Activated CD4-positive, alpha-beta T cell treated with anti-CD3 and anti-CD28 coated beads for 1 hour (primary cell): ENCODE data around the gene ADRM1.

Experiments
- DNase-seq: peaks from one replicate; pipeline ENCODE4 v3.0.0-alpha.2; 2020

ADRM1 gene

DNA sequence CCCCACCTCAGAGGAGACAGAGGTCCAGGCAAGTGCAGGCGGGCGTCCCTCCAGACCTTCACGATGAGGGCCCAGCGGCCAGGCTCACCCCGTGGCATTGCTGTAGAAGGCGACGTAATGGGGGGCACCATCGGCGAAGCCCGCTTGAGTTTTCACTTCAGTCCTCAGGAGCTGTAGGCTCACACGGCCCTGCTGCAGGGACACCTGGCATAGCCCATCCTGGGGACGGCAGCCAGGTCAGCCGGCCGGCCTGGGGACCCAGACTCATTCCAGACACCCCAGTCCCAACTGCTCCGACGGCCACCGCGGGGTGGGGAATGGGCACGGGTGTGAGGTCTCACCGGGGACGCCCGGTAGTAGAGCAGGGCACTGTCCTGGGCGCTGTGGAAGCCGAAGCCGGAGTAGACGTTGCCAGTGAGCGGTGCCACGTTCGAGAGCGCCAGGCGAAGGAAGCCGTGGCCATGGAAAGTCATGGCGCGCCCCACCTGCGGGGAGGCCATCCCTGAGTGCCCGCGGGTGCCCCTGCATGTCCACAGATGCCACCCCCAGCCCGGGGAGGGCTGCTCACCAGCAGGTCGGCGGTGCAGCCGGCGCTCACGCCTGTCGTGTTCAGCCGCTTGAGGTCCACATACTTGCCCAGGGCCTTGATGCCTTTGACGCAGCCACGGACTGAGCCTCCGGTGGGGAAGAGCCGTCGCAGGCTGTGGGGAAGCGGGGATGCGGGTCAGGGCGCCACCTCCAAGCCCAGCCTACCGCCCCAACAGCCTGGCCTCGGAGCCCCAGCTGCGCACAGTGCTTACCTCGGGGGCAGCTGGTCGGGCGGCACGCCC is 9.2 kb downstream of the ADRM1 start:
- no peak for DNase-seq

DNA sequence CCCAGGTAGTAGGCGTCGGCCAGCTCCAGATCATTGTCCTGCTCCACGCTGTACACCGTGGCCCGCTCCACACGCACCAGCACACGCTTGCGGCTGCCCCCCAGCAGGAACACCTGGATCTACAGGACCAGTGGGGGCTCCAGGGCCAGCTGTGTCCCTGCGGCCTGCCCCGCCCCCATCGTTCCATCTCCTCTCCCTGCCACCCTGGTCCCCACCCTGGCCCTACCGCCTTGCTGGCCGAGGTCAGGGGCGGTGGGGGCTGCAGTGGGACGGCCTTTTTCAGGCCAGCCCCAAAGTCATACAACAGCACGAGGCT is 9.8 kb downstream of the ADRM1 start:
- no peak for DNase-seq

DNA sequence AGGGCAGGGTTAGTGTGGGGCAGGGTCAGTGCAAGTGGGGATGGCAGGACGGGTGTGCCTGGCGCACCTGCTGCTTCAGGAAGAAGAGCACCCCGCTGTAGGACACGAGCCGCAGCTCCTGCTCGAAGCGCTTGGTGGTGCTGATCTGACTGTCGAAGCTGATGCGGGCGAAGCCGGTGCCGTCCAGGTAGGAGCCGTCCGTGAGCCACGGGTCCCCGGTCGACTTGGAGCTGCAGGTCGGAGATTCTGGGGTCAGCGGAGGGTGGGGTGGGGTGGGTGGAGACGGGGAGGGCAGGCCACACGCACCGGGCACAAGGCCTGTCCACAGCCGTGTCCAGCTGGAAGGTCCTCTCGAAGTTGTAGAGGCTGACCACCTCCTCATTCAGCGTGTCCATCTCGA is 10.2 kb downstream of the ADRM1 start:
- DNase-seq: no peak

DNA sequence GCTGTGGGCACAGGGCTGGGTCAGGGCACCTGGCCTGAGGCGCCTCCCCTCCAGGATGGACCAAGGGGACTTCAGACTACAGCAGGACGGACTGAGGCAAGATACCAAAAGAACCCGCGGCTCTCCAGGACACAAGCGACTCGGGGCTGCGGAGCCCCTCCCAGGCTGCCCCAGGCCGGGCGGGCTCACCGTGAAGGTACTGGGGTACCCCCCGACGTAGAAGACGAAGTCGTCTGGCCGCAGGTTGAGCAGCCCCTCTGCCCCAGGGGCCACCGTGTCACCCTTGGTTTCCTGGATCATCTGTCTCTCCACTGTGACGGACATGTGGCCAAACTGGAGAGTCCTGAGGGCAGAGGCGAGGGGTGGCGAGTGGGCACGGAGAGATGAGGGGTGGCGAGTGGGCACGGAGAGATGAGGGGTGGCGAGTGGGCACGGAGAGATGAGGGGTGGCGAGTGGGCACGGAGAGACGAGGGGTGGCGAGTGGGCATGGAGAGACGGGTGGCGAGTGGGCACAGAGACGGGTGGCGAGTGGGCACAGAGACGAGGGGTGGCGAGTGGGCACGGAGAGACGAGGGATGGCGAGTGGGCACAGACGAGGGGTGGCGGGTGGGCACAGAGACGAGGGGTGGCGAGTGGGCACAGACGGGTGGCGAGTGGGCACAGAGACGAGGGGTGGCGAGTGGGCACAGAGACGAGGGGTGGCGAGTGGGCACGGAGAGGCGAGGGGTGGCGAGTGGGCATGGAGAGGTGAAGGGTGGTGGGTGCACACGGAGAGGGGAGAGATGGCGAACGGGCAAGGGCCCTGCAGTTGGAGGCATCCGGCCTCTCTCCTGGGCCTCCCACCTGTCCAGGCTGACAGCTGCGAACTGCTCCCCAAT is 10.9 kb downstream of the ADRM1 start:
- DNase-seq: no peak

DNA sequence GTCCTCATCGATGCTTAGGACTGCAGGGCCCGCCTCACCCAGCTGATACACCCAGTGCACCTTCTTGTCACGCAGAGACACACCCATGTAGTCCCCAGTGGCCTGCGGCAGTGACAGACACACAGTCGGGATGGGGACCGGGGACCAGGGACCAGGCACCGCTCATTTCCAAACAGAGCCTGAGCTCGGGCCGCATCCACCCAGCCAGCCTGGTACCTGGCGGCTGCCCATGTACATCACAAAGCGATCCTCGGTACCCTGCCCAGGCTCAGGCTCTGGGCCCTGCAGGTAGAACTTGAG is 11.5 kb downstream of the ADRM1 start:
- no peak for DNase-seq

DNA sequence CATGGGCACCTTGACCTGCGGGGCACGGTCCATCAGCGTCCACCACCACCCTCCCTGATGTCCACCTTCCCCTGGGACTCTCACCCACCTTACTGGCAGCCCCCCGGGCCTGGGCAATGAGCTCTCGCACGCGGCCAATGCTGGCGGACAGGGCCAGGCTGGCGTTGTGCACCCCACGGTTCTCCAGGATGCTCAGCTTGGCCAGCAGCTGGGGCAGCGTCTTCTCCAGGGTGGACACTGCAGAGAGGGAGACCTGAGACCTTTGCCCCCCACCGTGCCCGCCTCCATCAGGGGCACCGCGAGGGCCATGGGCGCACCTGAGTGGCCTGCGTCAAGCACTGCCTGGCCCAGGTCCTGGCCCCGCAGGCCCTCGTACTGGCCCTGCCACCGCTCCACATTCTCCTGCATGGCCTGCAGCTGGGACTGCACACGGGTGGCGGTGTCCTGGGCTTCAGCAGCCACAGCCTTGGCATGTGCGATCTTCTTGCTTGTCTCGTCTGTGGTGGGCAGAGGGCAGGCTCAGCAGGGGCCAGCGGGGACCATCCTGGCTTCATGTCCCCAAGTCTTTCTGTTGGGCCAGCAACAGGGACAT is 12.0 kb downstream of the ADRM1 start:
- no peak for DNase-seq

DNA sequence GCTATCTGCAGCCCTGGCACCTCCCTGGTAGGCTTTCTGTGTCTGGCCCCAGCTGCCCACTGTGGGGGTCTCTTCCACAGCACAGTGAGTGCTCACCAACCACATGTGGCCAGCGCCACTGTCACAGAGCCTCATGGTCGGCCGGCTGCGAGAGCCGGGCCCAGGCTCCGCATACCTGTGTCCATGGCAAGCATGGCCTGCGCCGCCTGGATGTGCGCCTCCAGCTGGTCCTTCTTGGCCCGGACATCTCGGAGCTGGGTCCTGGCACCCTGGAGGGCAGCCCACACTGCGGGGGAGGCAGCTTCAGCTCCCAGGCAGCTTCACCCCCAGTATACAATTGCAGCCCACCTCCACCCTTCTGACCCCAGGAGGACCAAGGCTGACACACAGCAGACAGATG is 13.0 kb downstream of the ADRM1 start:
- DNase-seq: no peak

DNA sequence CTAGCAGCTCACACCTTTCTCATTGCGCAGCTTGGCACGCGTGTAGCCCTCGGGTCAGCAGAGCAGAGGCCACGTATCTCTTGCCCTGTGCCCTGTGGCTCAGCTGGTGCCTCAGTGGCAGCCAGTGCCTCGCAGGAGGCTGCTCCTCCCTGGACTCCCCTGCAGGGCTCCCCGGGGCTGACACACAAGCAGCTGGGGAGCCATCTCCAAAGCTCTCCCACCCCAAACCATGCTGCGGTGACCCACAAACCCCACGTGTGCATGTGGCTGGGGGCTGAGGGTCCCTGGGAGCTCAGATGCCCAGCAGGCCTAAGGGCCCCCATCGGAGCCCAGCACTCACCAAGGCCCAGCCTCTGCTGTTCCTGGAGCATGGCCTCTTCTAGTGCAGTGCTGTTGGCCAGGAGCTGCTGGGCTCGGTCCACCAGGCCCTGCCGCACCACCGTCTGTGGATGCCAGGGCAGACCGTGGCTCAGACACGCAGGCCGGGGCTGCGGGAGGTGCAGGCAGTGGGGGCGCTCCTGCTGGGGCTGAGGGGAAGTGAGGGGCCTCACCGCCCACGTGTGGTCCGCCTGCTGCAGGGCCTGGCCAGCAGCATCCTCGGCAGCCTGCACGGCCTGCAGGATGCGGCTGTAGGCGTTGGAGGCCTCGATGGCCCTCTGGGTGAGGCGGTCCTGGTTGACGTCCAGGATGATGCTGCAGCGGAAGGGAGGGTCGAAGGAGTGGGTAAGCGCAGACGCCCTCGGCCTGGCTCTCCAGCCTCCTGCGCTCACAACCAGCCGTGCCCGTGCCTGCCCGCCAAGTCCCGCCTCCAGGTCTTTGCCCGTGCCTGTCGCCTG is 13.8 kb downstream of the ADRM1 start:
- DNase-seq: no peak

DNA sequence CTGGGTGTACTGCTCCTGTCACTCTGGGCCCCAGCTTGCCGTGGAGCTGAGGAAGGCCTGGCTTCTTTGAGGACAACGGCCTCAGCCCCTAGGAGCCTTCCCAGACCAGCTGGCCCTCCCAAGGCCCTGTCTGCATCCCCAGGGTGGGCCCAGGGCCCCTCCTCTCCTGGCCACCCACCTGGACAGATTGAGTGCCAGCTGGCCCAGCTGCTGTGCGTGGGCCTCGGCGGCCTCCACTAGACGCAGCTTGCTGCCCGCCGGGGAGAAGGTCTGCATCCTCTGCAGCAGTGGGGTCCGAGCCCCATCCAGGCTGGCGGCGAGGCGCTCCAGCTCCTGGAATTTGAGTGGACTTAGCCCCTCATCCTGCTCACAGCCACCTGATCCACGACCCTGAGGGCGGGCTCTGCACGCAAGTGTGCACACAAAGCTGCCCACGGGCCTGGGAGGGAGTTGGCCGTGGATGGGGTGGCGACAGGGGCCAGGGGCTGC is 14.4 kb downstream of the ADRM1 start:
- DNase-seq: no peak

DNA sequence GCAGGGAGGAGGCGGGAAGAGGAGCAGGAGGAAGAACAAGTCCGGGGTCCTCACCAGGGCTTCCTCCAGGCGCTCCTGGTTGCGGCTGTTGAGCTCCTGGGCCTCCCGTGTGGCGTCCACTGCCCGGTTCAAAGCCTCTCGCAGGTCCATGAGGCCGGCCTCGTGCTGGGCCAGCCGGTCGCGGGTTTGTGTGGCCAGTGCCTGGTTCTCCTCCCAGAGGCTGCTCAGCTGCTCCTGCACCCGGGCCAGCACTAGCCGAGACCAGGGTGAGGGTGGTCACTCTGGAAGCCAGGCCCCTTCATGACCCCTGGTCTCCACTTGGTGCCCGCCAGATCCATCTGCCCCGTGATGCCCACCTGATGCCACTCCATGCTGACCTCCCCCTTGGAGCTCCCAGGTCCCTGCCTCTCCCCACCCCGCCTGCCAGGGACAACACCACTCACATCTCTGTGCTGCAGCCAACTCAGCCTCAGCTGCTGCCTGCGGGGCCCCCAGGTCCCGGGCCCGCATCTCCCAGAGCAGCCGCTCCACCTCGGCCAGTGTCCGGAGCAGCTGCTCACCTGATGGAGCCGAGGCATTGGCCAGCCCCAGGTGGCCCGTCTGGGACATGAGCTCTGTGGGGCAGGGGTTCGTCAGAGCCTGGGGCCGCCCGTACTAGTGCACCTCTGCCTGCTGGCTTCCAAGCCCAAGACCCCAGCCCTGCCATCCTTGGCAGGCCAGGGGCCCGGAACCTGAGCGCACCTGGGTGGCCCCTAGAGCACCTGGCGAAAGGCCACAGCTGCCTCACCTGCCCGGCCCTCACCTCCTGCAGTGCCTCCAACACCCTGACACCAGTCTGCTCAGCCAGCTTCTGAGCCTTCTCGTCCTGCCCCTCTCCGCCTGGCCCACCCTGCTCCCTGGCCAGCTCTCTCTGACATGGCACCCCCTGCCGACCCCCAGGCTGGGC is 15.9 kb downstream of the ADRM1 start:
- no peak for DNase-seq

DNA sequence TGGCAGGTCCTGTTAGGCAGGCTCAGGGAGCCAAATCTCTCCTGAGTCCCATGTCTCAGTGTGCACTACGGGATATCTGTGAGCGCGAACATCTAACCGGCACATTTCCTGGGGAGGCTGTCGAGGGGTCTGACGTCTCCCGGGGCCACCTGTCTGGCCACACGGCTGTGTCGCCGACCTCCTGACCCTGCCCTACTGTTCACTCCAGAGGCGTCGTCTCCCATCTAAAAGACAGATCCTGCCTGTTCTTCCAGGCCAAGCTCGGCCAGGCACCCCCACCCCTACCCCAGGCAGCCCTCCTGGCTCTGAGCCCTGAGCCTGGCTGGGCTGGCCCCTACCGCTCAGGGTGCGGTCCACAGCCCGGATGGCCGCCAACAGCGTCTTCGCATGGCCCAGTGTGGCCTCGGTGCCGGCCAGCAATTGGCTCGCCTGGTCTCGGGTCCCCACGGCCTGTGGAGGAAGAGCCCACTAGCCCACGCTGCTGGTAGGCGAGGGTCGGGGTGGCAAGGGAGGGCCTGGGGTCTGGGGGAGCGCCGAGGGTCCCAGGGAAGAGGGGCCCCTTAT is 16.6 kb downstream of the ADRM1 start:
- no peak for DNase-seq

DNA sequence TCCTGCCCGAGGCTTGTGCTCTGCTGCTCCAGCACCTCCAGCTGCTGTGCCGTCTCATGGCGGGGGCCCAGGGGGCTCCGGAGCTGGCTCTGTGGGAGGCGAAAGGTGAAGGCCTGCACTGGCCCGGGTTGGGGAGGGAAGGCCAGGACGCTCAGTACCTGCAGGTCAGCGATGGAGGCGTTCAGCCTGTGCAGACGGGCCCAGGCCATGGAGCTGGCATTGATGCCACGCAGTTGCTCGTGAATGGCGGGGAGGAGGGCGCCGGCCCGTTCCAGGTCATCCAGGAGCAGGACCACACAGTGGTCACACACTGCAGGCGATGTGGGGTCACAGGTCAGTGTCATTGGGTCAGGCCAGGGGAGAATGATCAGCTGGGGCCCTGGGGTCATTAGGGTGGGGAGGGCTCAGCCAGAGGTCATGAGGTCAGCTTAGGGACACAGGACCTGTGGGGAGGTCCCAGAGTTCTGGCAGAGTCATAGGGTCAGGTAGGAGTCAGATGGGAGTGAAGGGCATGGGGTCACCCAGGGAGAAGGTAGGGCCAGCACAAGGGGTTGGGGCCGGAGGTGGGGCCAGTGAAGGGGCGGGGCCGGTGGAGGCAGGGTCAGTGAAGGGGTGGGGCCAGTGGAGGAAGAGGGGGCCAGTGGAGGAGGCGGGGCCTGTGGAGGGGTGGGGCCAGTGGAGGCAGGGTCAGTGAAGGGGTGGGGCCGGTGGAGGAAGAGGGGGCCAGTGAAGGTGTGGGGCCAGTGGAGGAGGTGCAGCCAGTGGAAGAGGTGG is 18.0 kb downstream of the ADRM1 start:
- DNase-seq: no peak

DNA sequence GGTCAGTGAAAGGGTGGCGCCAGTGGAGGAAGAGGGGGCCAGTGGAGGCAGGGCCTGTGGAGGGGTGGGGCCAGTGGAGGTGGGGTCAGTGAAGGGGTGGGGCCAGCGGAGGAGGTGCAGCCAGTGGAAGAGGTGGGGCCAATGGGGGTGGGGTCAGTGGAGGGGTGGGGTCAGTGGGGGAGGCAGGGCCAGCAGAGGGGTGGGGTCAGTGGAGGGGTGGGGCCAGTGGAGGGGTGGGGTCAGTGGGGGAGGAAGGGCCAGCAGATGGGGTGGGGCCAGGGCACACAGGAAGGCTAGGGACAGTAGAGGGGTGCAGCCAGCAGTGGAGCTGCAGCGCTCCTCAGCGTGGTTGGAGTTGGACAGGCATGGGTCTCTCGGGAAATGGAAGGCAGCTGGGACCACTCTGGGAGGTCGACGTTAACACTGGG is 18.7 kb downstream of the ADRM1 start:
- DNase-seq: no peak

DNA sequence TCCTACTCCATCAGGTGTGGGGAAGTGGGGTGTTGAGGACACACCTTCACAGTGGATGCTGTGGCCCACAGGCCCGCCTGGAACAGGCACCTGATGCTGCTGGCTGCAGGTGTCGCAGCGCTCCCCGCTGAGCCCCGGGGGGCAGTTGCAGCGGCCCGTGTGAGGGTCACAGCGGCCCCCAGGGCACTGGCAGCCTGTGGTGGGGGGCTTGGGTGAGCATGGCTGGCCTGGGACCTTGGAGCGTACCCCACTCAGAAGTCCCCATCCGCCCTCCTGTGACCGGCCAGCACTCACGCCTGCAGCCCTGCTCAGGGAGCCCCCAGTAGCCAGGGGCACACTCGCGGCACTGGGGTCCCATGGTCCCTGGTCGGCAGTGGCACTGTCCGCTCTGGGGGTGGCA is 19.2 kb downstream of the ADRM1 start:
- DNase-seq: no peak

DNA sequence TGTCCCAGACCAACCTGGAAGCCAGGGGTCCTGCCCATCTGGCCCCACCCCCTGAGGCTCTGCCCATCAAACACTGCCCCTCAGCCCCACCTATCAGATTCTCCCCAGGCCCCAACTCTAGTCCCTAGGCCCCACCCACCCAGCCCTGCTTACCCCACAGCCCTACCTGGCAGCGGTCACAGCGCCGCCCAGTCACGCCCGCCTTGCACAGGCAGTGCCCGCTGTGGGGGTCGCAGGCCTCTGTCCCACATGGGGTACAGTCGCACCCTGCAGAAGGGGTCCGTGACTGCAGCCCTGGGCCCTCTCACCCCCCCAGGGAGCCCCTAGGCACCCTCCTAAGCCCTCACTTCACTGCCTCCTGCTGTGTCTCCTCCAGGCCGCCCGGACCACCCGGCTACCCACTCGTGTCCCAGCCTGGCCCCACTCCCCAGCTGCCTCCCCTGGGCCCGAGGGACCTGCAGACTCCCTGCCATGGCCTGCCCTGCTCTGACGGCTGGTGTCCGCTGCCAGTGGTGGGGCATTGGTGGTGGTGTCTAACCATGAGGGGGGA is 19.8 kb downstream of the ADRM1 start:
- no peak for DNase-seq

DNA sequence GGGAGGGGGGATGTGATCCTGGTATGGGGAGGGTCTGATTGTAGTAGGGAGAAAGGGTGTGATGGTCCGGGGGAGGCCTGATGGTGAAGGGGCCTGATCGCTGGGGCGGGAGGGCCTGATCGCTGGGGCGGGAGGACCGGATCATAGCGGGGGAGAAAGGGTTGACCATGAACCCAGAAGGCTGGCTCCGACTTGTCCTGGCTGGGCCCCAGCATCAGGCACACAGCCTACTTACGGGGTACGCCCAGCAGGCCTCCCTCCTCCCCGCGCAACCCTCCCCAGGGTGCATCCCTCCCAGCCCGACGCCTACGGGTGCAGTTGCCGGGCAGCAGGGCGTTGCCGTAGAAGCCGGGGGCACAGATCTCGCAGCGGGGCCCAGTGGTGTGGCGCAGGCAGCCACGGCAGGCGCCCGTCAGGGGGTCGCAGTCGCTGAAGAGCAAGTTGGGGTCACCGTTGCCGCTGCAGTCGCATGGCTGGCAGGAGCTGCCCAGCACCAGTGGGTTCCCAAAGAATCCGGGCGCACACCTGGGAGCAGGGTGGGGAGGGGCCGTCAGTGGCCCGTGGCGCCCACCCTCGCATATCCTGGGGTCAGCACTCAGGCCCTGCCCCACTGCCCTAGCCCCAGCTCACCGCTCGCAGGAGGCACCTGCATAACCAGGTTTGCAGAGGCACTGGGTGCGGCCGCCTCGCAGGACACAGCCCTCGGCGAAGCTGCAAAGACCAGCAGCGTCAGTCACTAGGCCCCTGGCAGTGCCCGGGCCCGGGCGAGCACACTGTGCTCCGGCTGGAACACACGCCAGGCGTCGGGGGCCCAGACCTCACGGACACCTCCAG is 20.6 kb downstream of the ADRM1 start:
- no peak for DNase-seq

DNA sequence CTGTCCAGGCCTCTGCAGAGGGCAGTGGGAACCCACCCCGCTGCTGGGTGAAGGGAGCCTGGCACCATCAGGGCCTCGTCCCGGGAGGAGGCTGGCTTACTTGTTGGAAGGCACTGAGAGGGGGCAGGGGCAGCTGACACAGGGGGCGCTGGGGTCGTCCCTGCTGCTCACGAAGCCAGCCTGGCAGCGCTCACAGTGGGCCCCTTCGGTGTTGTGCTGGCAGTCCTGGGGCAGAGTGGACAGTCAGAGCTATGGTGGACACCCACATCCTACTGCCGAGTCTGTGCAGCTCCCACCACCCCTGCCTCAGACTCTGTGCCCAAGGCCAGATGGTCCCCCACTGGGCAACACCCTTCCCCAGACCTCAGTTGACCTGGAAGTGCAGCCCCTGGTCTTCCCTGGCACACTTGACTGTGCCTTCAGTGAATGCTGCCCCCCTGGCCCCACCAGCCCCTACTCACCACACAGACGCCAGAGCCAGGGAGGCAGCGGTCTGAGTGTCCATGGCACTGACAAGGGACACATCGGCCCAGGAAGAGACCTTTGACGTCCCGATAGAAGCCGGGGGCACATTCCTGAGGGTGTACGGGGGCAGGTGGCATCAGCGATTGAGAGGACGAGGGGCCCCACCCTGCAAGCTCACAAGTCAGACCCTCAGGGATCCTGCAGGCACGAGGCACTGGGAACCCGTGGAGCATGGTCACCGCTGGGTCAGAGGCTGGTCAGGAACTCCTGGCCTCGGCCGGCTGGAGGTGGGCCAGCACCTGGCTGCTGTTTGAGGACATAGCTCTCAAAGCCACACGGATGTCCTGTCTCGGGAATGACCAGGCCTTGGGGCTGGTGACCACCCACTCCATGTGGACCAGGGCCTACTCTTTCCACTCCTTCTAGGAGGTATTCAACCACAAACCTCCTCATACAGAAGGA is 21.4 kb downstream of the ADRM1 start:
- DNase-seq: no peak
